Fibroblast of skin of back (primary cell): ENCODE measurements around the gene COL17A1.
A peak's percentile ranks its signal among the peaks of the same experiment; 100 is the strongest.

Source experiments
- DNase-seq: peaks from one replicate; pipeline ENCODE4 v3.0.0-alpha.2; 2013

Gene COL17A1

DNA sequence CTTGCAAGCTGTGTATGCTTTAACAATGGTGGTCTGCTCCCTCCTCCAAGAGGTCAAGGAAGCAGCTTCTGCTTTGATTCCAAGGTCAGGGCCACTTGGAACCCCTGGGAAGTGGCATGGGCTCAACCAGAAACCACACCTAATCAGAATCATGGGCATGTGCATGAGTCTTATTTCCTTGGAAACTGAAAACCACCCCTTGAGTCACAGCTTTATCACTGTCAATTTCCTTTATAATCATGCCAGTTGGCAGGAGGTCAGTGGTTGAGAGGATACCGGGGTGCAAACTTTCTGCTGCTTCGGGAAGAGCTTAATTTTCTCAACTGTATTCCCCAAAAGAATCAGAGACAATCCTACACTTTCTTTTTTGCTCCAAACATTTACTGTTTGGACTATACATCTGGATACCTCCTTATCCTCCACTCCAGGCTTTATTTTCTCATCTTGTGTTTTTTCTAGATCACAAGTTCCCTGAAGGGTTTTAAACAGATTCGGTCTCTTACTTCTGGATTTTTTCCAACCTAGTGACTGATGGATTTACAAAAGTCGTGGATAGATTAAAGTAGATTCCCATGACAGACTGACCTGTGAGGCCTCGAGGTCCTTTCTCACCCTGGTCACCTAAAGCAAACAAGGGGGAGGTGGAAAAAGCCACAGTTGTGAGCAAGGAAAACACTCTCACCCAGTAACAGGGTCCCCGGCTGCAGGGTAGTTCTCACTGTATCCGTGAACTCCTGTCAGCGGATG is 36.0 kb downstream of the COL17A1 start:
- peak; percentile 61 for DNase-seq

DNA sequence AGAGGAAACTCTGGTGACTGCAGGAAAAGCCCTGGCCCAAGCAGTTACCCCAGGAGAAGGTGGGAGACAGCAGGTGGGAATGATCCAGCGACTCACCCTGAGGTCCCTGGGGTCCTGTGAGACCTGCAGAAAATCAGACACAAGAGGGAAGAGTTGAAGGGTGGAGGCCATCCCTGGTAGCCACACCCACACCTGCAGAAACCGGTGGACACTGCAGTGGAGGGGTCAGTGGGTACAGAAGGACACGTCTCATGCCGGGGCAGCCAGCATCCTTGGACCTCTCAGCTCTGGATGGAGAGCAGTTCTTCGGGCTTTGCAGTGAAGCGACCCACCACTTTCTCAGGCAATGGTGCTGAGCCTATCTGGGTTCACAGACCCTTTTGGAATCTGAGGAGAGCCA is 39.0 kb downstream of the COL17A1 start:
- DNase-seq: no peak

DNA sequence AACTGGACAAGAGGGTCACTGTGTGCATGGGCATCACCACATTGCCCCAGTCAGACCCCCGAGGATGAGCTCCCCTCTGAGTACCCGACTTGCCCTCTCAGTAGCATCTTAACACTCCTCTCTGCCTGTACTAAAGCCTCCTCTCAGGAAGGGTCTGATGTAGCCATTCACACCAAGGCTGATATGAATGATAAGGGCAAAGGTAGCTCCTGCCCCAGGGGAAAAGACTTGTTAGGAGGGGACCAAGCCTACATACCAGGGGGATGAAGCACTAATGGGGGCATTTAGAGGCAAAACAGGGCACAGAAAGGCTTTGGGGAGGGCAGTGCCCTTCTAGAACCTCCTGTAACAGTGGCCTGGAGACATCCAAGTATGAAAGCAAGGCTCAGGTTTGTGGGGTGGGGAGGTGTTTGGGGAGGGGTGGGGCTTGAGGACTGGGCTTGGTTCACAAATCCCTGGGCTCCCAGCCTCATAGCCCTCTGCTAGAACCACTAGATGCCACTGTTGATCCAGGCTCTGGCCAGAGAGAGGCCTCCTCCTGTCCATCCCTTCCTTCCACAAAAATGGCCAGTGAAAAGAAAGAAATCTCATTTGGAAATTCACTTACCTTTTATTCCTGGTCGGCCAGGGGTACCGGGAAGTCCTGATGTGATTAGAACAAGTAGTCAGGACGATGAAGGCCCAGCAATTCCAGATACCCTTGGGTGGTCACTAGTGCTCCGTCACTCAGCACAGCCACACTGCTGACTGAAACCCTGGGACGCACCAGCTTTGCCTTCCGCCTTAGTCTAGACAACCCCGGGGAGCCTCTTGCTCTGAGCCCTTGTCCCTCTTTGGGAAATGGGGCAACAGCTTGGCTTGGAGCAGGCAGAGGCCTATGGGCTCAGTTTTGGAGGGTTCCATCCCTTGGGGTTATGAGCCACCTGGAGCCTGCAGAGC is 40.3 kb downstream of the COL17A1 start:
- DNase-seq: peak; percentile 67

DNA sequence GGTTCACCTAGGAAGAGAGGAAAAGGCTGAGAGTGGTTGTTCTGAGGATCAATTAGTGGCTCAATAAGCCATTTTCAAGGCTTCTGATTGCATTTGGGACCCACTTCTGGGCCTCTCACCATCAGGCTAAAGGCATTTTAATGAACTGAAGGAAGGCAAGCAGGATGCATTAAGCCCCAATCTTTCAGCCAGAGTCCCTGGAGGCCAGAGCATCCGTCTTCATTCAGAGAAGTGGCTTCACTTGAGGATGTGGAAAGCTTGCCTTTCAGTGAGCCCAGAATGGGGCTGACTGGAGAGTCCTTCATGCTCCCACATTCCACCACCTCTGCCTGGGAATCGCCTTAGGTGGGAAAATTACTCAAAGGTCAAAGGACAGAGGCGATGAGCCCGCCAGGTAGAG is 41.8 kb downstream of the COL17A1 start:
- DNase-seq: no peak

DNA sequence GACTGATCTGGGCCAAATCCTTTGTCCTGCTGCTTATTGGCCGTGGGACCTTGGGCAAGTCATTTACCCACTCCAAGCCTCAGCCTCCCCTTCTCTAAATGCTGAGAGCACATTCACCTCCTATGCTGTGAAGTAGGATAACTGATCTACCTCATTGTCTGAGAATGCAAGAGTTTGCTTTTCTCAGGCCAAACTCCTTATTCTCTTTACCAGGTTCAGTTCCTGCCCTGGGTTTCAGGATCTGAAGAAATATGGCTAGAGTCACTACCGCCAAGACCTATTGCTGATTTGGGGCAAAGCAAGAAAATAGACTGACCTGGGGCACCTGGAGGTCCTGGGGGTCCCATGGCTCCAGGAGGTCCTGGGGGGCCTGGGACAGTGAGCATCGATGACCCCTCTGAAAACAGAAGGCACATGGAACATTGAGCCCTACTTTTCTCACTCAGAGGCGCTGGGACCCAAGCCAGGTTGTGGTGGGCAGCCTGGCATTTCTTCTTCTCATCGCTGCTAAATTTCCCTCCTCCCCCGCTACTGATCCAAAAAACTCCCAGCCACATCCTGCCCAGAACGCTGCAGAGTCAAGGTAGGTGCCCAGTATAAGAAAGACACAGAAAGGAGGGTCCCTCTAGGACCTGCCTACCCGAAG is 42.4 kb downstream of the COL17A1 start:
- no peak for DNase-seq

DNA sequence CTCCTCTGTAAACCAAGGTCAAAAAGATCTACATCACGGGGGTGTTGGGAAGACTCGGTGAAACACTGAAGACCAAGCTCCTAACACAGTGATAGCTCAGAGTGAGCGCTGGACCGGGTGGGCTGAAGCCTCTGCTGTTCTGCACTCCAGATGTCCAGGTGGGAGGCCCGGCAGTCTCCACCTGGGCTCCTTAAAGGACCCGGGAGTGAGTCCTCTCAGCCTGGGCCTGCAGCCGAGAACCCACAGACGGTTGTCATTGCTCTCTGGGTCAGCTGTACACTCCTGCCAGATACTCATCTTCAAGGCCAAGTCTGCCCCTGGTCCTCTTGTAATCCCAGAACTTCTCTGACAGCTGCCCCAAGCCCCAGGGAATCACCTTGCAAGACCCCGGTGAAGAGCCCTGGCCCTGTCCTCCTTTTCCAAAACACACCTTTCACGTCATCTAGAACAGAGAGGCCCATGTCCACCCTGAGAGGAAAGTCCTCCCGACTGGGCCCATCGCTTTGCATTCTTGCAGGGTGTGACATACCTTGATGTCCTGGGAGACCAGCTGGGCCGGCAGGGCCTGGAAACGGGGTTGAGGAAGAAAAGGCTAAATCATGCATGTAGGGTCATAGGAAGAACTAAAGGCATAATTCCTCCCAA is 43.7 kb downstream of the COL17A1 start:
- DNase-seq: no peak

DNA sequence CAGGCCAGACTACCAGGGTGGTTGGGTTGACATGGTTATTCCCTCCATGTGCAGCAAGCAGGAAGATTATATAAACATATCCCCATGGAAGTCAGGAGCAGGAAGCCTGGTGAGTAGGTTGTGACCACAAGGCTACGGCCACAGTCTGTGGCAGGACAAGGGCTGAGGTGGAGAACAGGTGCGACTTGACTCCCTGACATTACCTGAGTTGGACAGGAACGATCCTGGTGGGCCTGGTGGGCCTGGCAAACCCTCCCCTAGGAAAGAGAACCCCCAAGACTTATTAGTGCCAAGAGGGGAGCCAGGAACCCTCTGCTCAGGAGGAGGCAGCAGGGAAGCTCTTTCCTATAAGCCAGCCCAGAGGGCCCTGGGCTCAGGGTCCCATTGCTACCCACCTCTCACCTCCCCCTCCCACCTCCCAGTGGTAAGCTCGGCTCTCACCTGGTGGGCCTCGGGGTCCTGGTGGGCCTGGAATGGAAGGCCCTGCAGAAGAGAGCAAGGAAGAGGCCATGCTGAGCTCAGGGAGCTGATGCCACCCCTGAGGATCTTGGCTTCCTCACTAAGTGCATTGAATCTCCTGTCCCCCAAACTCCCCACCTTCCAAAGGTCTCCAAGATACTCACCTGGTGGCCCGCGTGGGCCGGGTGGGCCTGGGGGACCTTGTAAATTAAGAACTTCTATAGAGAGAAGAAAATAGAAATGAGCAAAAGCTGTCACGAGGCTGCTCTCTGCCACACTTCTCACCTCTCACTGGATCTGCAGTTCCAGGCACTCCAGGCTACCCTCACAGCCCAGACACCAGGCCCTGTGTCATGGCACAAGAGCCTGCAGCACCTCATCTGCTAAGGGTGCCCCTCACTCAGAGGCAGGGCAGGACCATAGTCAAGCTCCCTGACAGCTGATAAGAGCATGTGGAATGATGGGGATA is 44.6 kb downstream of the COL17A1 start:
- no peak for DNase-seq

DNA sequence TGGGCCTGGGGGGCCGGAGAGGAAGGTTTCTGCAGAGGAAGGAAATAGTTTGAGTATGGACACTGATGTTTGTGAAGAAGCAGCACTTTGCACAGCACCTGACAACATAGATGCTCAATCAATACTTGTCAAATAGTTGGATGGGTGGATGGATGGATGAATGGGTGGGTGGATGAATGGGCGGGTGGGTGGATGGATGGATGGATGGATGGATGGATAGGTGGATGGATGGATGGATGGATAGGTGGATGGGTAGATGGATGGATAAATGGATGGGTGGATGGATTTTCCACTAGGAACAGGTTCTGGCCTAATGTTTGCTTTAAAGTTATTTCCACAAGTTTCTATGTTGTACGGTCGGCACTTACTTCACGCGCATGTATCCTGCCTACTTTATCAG is 45.3 kb downstream of the COL17A1 start:
- DNase-seq: no peak

DNA sequence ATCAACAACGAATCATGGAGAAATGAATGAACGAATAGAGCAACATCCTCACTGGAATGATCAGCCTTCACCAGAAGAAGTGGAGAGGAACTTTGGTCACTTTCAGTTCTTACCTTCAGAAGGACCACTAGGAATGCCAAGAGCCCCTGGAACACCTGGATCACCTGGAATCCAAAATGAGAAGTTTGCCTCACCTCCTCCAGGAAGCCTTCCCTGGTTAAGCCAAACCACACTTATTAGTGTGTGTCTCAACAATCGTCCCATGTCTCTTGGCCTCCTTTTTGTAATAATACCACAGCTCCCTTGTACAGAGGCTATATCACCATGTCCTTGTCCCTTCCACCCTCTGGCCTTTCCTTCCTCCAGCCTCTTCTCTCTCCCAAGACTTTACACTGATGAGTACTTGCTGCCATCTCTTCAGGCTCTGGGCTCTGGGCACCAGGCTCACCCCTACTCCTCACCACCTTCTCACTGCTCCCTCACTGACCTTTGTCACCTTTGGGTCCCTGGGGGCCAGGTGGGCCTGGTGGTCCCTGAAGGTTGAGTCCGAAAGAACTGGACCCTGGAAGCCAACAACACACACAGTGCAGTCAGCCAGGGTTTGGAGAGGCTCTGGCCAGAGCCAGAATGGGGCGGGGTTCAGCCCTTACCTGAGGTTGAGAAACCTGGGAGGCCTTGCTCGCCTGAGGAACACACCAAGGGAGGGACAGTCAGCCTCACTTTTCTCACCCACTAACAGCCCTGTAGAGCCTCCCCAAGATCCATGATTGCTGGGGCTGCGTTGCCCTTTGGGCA is 46.5 kb downstream of the COL17A1 start:
- no peak for DNase-seq

DNA sequence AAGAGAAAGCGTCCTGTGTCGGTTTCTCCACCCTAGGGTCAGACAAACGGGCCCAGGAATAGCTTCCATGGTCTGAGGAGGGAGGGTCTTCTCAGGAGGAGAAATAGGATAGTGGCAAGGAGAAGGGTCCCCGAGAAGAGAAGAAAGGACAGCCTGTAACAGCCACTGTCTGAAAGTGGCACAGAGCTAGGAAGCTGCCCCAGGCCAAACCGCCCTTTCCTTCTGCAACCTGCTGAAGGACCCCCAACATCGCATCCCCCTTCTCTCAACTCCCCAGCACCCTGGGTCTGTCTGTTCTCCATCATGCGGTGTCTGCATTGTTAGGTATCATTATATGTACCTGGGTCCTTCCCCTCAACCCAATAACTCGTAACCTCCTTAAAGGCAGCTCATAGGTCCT is 47.1 kb downstream of the COL17A1 start:
- DNase-seq: no peak

DNA sequence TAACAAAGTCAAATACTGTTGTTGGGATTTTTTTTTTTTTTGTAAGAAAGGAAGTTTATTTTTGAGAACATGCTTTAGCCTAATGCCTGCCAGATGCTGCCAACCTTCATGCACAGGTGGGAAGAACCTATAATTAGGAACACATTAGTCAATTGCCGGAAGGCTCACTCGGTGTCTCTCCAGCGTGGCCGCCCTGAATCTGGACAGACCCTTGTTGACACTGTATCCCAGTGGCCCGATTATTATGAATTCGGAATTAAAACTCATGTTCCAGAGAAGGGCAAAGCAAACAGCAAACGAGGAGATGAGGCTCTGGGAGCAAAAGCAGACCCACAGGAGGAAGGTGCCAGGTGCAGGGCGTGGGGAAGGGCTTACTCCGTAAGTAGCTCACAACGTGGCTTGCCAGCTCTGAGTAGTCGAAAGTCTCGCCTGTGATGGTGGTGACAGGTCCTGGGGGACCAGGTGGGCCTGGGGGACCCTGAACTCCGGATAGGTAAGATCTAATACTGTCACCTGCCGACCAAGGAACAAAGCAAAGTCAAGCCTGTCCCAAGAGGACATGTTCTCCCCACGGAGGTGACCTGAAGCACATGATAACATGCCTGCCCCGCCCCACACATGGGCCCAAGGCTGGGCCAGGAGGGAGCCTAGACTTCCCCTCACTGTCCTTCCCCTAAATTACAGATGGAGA is 48.3 kb downstream of the COL17A1 start:
- no peak for DNase-seq

DNA sequence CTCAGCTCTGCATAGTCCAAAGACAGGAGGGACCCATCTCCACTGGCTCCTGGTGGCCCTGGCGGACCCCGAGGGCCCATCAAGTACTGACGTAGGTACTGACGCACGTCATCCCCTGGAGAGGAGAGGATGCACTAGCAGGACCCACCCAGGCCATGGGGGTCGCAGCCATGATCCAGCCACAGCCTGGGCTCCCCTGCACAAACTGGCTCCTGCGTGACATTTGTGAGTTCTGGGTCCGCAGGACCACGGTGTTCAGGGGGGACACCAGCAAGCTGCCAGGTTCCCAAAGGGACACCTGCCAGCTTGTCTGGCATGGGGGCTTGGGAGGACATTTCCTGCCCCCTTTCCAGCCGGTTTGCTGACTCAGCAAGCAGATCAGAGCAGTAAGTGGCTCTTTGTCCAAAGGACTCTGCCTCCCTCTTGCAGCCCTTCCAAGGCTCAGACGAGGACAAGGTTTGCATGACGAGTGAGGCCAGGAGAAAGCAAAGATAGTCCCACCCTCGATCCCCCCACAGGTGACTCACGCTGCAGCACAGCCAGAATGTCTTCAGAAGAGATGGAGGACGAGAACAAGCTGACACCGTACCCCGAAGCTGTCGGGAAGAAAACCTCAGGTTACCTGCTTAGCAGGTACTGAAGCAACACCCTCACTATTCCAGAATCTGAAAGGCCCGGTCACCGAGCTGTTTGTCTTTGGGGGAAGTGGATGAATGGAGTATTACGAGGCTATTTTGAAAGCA is 49.0 kb downstream of the COL17A1 start:
- no peak for DNase-seq

DNA sequence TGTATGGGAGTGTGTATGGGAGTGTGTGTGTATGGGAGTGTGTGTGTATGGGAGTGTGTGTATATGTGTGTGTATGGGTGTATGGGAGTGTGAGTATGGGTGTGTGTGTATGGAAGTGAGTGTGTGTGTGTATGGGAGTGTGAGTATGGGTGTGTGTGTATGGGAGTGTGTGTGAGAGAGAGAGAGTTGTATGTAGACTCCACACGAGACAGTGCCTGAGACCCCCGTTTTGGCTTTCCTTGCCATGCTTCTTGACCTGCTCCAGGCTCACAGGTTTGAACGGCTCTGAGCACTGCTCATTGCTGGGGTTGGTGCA is 49.7 kb downstream of the COL17A1 start:
- no peak for DNase-seq

DNA sequence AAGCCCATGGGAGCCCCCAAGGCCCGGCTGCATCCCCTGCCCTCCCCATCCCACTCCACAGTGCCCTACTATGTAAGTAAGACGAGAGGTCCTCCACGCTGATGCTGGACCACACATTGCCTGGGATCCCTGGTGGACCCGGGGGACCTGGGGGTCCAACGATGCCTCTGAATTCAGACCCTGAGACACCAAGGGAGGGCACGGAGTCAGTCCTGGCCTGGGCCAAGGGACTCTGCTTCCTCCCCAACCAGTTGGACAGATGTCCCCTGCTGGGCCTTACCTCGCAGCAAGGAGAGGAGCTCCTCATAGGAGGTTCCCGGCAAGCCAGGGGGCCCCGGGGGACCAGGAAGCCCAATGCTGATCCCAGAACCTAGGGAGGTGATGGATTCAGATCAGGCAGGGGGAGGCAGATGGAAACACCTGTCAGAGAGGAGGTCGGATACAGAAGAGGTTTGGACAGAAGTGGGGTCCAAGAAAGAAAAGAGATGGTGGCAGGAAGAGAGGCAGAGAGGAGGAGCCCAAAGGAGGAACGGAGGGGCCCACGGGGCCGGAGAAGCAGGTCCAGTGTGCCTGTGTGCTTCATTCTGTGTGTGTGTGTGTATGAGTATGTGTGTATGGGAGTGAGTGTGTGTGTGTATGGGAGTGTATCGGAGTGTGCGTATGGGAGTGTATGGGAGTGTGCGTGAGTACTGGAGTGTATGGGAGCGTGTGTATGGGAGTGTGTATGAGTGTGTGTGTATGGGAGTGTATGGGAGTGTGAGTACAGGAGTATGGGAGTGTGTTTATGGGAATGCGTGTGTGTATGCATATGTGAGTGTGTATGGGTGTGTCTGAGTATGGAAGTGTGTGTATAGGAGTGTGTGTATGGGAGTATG is 50.2 kb downstream of the COL17A1 start:
- DNase-seq: no peak

DNA sequence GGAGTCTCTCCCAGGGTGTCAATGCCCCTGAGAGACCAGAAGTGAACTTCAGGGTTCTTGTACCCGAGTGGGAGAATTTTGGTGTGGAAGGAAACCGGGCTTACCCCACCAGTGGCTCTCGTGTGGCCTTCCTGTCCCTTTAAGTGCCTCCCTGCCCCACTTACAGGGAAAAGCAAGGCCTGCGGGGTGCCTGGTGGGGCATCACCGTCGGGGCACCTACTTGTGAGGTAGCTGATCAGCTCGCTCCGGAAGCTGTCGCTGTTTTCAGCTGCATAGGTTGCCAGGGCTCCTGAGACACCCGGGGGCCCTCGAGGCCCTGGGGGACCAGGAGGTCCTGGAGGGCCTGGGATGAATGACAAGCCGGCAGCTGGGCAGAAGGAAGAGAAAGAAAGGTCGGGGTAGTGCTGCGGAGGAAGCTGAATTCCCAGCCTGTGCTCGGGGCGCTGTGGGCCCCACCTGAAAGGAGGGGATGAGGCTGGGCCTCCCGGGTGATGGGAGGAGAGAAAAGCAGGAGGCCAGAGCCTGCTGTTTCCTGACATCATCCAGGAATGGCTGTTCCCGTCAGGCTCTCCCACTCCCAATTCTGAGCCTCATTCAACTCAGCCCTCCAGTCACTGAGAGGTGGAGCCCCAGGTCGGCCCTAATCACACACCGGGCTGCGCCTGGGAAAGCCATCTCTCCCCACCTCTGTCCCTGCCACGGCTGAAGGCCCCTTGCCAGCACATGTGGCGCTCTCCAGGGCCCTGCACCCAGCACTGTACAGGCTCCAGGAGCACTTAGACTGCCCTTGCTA is 51.1 kb downstream of the COL17A1 start:
- no peak for DNase-seq

DNA sequence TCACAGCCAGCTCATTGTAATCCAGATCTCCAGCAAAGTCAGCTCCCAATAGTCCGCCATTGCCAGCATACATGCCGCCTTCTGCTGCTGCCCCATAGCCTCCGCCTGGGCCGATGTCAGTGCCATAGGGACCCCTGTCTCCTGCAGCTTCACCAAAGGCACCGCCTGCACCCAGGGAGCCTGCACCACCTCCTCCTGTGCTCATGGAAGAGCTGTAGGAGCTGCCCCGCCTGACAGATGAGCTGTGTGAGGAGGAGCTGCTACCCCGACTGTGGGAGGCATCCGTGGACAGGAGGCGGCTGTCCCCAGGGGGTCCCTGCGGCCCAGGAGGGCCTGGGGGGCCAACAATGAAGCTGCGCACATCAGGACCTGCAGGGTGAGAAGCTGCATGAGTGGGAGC is 51.7 kb downstream of the COL17A1 start:
- no peak for DNase-seq

DNA sequence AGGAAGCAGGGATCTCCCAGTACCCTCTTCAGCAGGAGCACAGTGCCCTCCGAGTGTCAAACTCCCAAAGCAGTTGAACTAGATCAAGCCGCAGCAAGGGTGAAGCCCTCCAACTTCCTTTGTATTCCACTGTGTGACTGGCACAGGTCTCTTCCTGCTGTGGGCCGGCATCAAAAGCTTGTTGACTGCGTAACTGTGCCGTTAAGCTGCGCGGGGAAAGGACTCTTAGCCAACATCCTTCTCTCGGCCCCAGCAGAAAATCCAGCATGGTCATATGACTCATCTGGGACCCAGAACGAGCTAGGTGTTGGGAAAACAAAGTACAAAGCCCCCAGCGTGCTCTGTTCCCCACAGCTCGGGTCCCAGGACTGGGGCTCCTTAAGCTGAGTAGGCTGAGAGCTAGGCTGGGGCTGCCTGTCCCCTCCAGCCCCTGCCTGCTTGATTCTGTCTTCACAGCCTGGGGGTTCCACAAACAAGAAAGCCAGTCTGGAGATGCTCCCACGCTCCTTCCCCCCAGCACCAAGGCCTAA is 52.2 kb downstream of the COL17A1 start:
- no peak for DNase-seq
